Measurements from ENCODE around the gene OGFOD1. TPM values are rescaled to one million over a fixed set of nuclear protein-coding genes. Genes with fewer than 3 reads are reported as not detected.

The OGFOD1 gene
- total and polyA plus RNA-seq, 10 of the 15 experiments (the other 5 are each of a cell fraction or from before 2014, with no cell fraction given): 31.4 to 119 (median 51.6) TPM

DNA sequence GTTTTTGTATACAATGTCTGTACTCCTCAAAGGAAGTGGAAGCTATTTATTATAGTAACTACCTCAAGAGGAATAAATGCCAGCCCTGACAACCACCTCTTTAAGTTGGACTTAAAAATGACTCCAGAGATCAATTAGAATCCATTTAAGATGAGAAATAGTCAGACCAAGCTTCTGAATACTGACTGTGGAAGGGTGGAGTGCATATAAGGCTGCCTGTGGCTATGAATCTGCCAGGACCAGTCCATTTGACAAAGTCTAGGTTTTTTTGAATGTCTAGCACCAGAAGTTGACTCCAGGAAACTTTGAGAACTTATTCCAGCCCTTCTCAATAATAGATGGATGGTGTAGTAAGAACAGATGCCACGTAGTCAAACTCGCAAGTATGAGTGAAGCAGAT lies 15.0 kb downstream of the OGFOD1 start:
- H3K27me3 ChIP-seq (replicated peaks in 1 of 2; ENCODE audit: control insufficient read depth in 2 of 2, insufficient read depth in 2 of 2, low read length in 1 of 2): no peaks in the 10 kb centered on the region
- no peak overlapping the region for H3K4me2 ChIP-seq (ENCODE audit: control insufficient read depth, insufficient read depth)
- ChIA-PET SMC1A (ENCODE audit: uncharacterized antibody, unreplicated experiment) (no interaction called here), CTCF (interaction anchor here (0.7 kb wide), 1 partner anchor 59 kb away, joined by 3 read pairs; no protein-coding TSS in a partner anchor), POLR2A (interaction anchor here (0.6 kb wide), 1 partner anchor 51 kb away, joined by 3 read pairs; no protein-coding TSS in a partner anchor), RAD21 (ENCODE audit: unreplicated experiment) (no interaction called here)
- FAIRE-seq (no peak), ATAC-seq (no peak), DNase-seq (ENCODE audit: low read depth, low spot score) (no peak)
- no peaks in the 10 kb centered on the region for H3K4me1 ChIP-seq (ENCODE audit: control insufficient read depth, insufficient read depth, low read length)
- H3K9ac ChIP-seq (ENCODE audit: control insufficient read depth, insufficient read depth, low read length): no peak overlapping the region
- WGBS (ENCODE audit: insufficient coverage, insufficient replicate concordance, low lambda C conversion rate, missing lambda C conversion rate): 87% methylated on average over 2 of the region's 2 CpGs
- TF ChIP-seq ZNF217 (IDR thresholded peaks at IDR 0.05): no peak
- no peak for TF ChIP-seq BCL3 (IDR thresholded peaks at IDR 0.05; ENCODE audit: borderline replicate concordance, insufficient read depth, low read depth, low read length, poor library complexity, severe bottlenecking)
- TF ChIP-seq ZNF24 (IDR thresholded peaks at IDR 0.05): no peak
- TF ChIP-seq TCF7 (IDR thresholded peaks at IDR 0.05; ENCODE audit: borderline replicate concordance): no peak
- TF ChIP-seq RFX5 (IDR thresholded peaks at IDR 0.05; ENCODE audit: low read depth, low read length): no peak
- no peak for TF ChIP-seq SREBF1 (IDR thresholded peaks at IDR 0.05; ENCODE audit: low read length)
- TF ChIP-seq ETV6 (conservative IDR thresholded peaks at IDR 0.05 in 1 of 2, IDR thresholded peaks at IDR 0.05 in 1 of 2; ENCODE audit: borderline replicate concordance in 1 of 2, low read depth in 1 of 2): no peak
- no peak for TF ChIP-seq NFXL1 (IDR thresholded peaks at IDR 0.05; ENCODE audit: borderline replicate concordance)
- no peak for TF ChIP-seq POLR2AphosphoS2 (IDR thresholded peaks at IDR 0.05; ENCODE audit: low read depth, low read length)
- no peak for TF ChIP-seq E4F1 (IDR thresholded peaks at IDR 0.05; ENCODE audit: borderline replicate concordance, partially characterized antibody)
- TF ChIP-seq SMAD1 (IDR thresholded peaks at IDR 0.05; ENCODE audit: low read depth, partially characterized antibody): no peak
- TF ChIP-seq SIX5 (IDR thresholded peaks at IDR 0.05; ENCODE audit: low read depth, low read length, severe bottlenecking): no peak
- no peak for TF ChIP-seq MEF2A (IDR thresholded peaks at IDR 0.05; ENCODE audit: insufficient read depth, low read depth, low read length)
- in situ Hi-C loops (cut with MboI) (no loop called here), intact Hi-C loops (cut with micrococcal nuclease; ENCODE audit: unreplicated experiment) (no loop called here)
- H3K36me3 ChIP-seq (ENCODE audit: control insufficient read depth in 2 of 2, insufficient read depth in 2 of 2, low read length in 1 of 2): peaks cover 5 to 33% of the 10 kb centered on the region in 2 experiments
- H3K4me3 ChIP-seq: no peak overlapping the region
- no peak overlapping the region for H2AFZ ChIP-seq (ENCODE audit: control insufficient read depth, low read depth, low read length)
- no peaks in the 10 kb centered on the region for H3K9me3 ChIP-seq (replicated peaks; ENCODE audit: control insufficient read depth, insufficient read depth, low read length)
- H3K27ac ChIP-seq (ENCODE audit: control insufficient read depth, insufficient read depth): no peak overlapping the region
- BruUV-seq (replicated peaks): no TSS peak
- H4K20me1 ChIP-seq (ENCODE audit: control insufficient read depth, insufficient read depth): no peaks in the 10 kb centered on the region
- no peaks in the 10 kb centered on the region for H3K79me2 ChIP-seq (ENCODE audit: control insufficient read depth, insufficient read depth, low read length)

Measured in GM12878 (cell line).